Aorta (tissue), 5 donors: ENCODE data around the gene RFX4. TPM values are rescaled to one million over a fixed set of nuclear protein-coding genes. Genes with fewer than 3 reads are reported as not detected.

ENCODE experiments used
- ATAC-seq: fragments of 200-7000 bp; cut with Tn5 transposase; one replicate; pipeline ENCODE4 v1.9.1; 2022; ENCODE audit warnings: moderate library complexity; ENCODE audit not compliant: low FRiP score
- DNase-seq, 2 donors: peaks; one replicate each; pipeline ENCODE4 v3.0.0-alpha.2; 2020
- H3K27ac ChIP-seq, 2 donors: one replicate each; pipeline ENCODE4 v1.5.1; 2013; ENCODE audit warnings: low read length in 2 of 2, mild to moderate bottlenecking in 2 of 2, moderate library complexity in 2 of 2, control low read depth in 1 of 2, inconsistent platforms in 1 of 2, low read depth in 1 of 2
- H3K27me3 ChIP-seq, 2 donors: one replicate each; pipeline ENCODE4 v1.6.1; 2013; ENCODE audit warnings: control low read depth in 1 of 2, low read length in 1 of 2, mild to moderate bottlenecking in 1 of 2, moderate library complexity in 1 of 2; ENCODE audit not compliant: insufficient read depth in 2 of 2, control insufficient read depth in 1 of 2
- H3K36me3 ChIP-seq, 2 donors: one replicate each; pipeline ENCODE4 v1.6.1; 2013; ENCODE audit warnings: control low read depth in 1 of 2, low read length in 1 of 2, mild to moderate bottlenecking in 1 of 2; ENCODE audit not compliant: insufficient read depth in 2 of 2, control insufficient read depth in 1 of 2
- H3K4me1 ChIP-seq, 2 donors: one replicate each; pipeline ENCODE4 v1.6.1; 2013; ENCODE audit warnings: low read length in 2 of 2, control low read depth in 1 of 2, mild to moderate bottlenecking in 1 of 2, moderate library complexity in 1 of 2; ENCODE audit not compliant: insufficient read depth in 2 of 2, control insufficient read depth in 1 of 2
- H3K4me3 ChIP-seq, 2 donors: one replicate each; pipeline ENCODE4 v1.5.1; 2013; ENCODE audit warnings: low read length in 2 of 2, control low read depth in 1 of 2, mild to moderate bottlenecking in 1 of 2
- H3K9me3 ChIP-seq: one replicate; pipeline ENCODE4 v1.6.1; 2013; ENCODE audit warnings: mild to moderate bottlenecking, low read length; ENCODE audit not compliant: control insufficient read depth
- WGBS, 2 donors: extraction: QIAGEN DNeasy Blood & Tissue Kit; methylation state at CpG; one replicate each; pipeline ENCODE4 v1.1.7; 2013; 5-methylcytosine and 5-hydroxymethylcytosine counted together
- intact Hi-C, 2 donors: fragments of 100-400 bp; cut with DNase I; formaldehyde crosslinking; loops; one replicate each; pipeline versions ENCODE4 v1.14.2 to v1.15.0; 2022
- polyA plus RNA-seq, 2 donors: library from polyadenylated mRNA; stranded (reverse); fragments of 200-250 nt; gene quantifications; one replicate each; pipeline ENCODE4 v1.2.3, GENCODE V29; 2013
- total RNA-seq, 2 donors: library from RNA; stranded (reverse); fragmentation: NEBNext Ultra II Directional; extraction: Animal tissue kit (Norgen Biotek cat#: 25700); gene quantifications; one replicate each; pipeline ENCODE4 v1.2.1, GENCODE V29; 2021
- donor health status: healthy with polysubstance abuse.
- donor health status: Bipolar disorder and iron deficiency.
- donor health status: DM: no; HTN: no; CAD: no.
- donor health status: DM: no; HTN: no; CAD: no.
- donor health status: DM: yes; HTN: yes; CAD: no.

Gene RFX4
- total and polyA plus RNA-seq, 4 donors = not detected

DNA sequence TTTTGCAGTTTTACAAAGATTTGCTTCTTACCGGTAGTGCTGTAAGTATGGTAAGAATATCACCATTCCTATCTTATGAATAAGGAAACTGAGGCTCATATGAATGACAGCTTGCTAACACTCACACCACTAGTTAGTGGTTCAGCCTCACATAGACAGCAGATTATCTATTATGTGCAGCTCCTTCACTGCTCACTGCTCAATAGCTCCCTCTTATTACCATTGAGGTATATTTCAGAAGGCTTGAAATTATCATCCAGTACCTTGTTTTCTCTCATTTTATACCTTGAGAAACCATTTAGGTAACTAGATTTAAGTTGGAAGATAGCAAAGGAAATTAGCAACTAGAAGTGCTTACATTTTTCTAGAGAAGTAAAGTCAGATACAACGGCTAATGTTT lies 207.2 kb downstream of the RFX4 start:
- H3K27ac ChIP-seq = no peak overlapping the region
- no peak overlapping the region for H3K4me3 ChIP-seq
- H3K9me3 ChIP-seq = no peaks in the 10 kb centered on the region
- peaks cover 0 to 2% of the 10 kb centered on the region in 2 donors for H3K36me3 ChIP-seq
- H3K27me3 ChIP-seq = no peaks in the 10 kb centered on the region
- intact Hi-C loops = no loop called here
- WGBS, 2 donors = 96 to 97% methylated on average over 2 of the region's 2 CpGs
- no peaks in the 10 kb centered on the region for H3K4me1 ChIP-seq
- no peak for DNase-seq
- ATAC-seq = no peak

DNA sequence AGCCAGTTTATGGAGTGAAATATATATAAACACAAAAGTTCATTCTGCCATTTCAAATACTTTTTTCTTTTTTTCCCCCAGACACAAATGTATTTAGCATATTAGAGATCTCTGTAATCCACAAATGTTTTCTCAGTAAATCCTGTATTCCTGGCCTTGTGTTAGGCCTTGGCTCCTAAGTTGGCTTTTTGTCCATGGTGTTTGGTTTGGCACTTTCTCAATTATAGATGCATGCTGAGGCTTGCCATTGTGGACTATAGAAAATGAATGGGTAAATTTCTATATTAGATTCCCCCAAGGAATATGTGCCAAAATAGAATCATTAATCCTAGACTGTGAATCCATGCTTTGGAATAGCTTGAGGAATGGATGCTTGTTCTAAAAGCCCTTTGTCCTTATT lies 208.7 kb downstream of the RFX4 start:
- no peaks in the 10 kb centered on the region for H3K9me3 ChIP-seq
- intact Hi-C loops = no loop called here
- H3K4me3 ChIP-seq = no peak overlapping the region
- peaks cover 0 to 2% of the 10 kb centered on the region in 2 donors for H3K36me3 ChIP-seq
- H3K27me3 ChIP-seq = no peaks in the 10 kb centered on the region
- ATAC-seq = no peak
- no peak for DNase-seq
- H3K4me1 ChIP-seq = no peaks in the 10 kb centered on the region
- no peak overlapping the region for H3K27ac ChIP-seq

GRCh38 chr12:106794369-106794768 lies 211.6 kb downstream of the RFX4 start:
- no peak for ATAC-seq
- Histone ChIP-seq H3K4me1 (no peaks in the 10 kb centered on the region), H3K36me3 (peaks cover 0 to 2% of the 10 kb centered on the region in 2 donors), H3K9me3 (no peaks in the 10 kb centered on the region), H3K4me3 (no peak overlapping the region), H3K27me3 (no peaks in the 10 kb centered on the region), H3K27ac (no peak overlapping the region)
- intact Hi-C loops = no loop called here
- no peak for DNase-seq
- WGBS, 2 donors = 88 to 96% methylated on average over 1 of the region's 1 CpG

DNA sequence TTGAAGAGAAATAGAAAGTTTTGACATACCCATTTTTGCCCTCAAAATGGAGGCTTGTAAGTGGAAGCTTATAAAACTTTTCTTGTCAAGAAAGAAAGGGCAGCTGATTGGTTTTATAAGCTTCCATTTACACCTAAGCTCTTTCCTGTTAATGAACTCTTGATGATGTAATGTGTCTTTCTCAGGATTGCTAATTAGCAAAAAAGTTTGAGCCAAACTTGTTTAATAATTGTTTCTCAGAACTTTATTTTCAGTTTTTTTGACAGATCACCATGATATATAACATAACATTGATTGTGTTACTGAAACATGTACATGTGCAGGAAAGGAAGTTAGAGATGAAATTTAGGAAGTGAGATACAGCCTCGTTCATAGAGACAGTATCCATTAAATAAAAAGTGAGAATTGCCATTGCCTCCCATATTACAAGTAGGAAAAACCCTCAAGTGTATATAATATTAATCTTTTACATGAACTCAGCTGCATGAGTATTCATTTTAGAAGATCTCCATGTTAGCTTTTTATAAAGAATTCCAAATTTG lies 218.4 kb downstream of the RFX4 start:
- ATAC-seq = no peak
- no peak overlapping the region for H3K27ac ChIP-seq
- no peak for DNase-seq
- intact Hi-C loops = no loop called here
- H3K9me3 ChIP-seq = no peaks in the 10 kb centered on the region
- no peak overlapping the region for H3K4me3 ChIP-seq
- H3K4me1 ChIP-seq = no peaks in the 10 kb centered on the region
- no peaks in the 10 kb centered on the region for H3K36me3 ChIP-seq
- WGBS, 2 donors = 54% methylated on average over 1 of the region's 1 CpG
- H3K27me3 ChIP-seq = no peaks in the 10 kb centered on the region

DNA sequence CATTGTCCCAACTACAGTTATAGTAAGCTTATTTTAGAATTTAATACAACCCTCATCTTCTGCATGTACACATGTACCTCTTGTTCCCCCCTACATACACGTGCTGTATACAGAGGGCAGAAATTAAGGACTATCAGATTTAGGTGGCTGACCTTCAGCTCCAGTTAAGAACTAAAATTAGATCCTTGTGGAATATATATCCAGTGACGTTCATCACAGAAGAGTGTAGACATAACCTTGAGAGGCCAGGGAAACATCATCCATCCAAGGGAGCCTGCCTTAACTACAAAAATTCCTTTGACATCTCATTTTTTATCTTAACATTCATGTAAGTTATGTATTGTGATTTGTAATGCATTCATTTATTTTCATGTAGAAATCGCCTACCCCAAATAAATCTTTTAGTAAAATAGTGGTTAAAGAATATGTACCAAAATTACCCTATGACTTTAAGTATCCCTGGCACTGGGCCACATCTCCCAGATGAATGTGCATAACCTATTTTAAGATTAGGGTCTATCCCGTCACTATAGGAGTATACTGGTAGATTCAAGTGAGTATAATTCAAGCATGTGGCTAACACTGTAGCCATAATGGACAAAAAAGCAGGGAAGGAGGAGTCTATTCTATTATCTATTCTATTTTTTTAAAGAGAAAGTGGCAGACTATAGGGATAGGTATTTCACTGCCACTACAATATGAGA lies 219.2 kb downstream of the RFX4 start:
- Histone ChIP-seq H3K27ac (no peak overlapping the region), H3K27me3 (no peaks in the 10 kb centered on the region), H3K4me1 (no peaks in the 10 kb centered on the region), H3K9me3 (no peaks in the 10 kb centered on the region), H3K36me3 (no peaks in the 10 kb centered on the region), H3K4me3 (no peak overlapping the region)
- WGBS, 2 donors = 45 to 48% methylated on average over 4 of the region's 4 CpGs
- intact Hi-C loops = no loop called here
- DNase-seq (no peak), ATAC-seq (no peak)

DNA sequence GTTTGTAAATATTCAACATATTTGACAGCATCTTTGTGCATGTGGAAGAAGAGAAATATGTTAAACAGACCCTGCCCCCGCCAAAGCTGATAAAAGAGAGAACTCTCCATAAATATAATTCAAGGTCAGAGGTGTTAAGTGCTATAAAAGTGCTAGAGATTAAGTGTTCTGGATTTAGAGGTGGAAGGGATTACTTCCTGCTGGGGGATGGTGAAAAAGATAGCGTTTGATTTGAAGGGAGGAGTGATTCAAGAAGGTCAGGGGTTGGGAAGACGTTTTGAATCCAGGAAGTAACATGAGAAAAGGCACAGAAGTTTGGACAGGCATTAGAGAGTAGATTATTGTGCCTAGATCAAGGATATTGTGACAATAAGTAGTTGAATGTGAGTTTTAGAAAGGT lies 221.9 kb downstream of the RFX4 start:
- H3K27ac ChIP-seq = no peak overlapping the region
- H3K36me3 ChIP-seq = no peaks in the 10 kb centered on the region
- no peak overlapping the region for H3K4me3 ChIP-seq
- WGBS, 2 donors = 70 to 76% methylated on average over 3 of the region's 3 CpGs
- ATAC-seq (no peak), DNase-seq (no peak)
- no peaks in the 10 kb centered on the region for H3K9me3 ChIP-seq
- no peaks in the 10 kb centered on the region for H3K27me3 ChIP-seq
- no peaks in the 10 kb centered on the region for H3K4me1 ChIP-seq
- intact Hi-C loops = no loop called here

Other genes with a start within 250 kb of the RFX4 start
- gene POLR3B, start 225.3 kb upstream of the RFX4 start, total RNA-seq = 1 to 10 TPM; 5.5 to 8.0 TPM
- gene POLR3B, start 225.3 kb upstream of the RFX4 start, polyA plus RNA-seq = 1 to 10 TPM; 2.0 to 2.4 TPM
- gene RIC8B, start 191.7 kb downstream of the RFX4 start, total RNA-seq = 10 to 100 TPM; 18.1 to 21.4 TPM
- 1 to 10 TPM; 5.8 to 6.0 TPM for gene RIC8B, start 191.7 kb downstream of the RFX4 start, polyA plus RNA-seq